ENCODE results near the gene NAXE. TPM values are rescaled to one million over a fixed set of nuclear protein-coding genes. Genes with fewer than 3 reads are reported as not detected.

The NAXE gene
- total RNA-seq, 1 experiment from 2014 or later: 261 TPM

GRCh38 chr1:156624814-156625435 is 33.3 kb downstream of the NAXE start:
- DNase-seq: no peak
- Histone ChIP-seq H2AFZ (ENCODE audit: low read length) (no peak overlapping the region), H3K27ac (ENCODE audit: low read length) (no peak overlapping the region), H3K79me2 (ENCODE audit: low read length) (no peaks in the 10 kb centered on the region), H3K36me3 (ENCODE audit: low read depth, low read length) (no peaks in the 10 kb centered on the region), H3K9me2 (replicated peaks; ENCODE audit: low read length) (no peaks in the 10 kb centered on the region), H3K9ac (ENCODE audit: low read length) (no peak overlapping the region), H3F3A (ENCODE audit: low read length, unreplicated experiment) (no peaks in the 10 kb centered on the region), H3K4me2 (ENCODE audit: low read length) (peak overlapping the region; percentile 66; the same call in 1 of the 2 replicates), H4K20me1 (ENCODE audit: low read length) (no peaks in the 10 kb centered on the region), H3K4me3 (ENCODE audit: low read length) (no peak overlapping the region), H3K27me3 (ENCODE audit: low read length) (peaks cover 32% of the 10 kb centered on the region), H3K4me1 (ENCODE audit: insufficient read depth, low read length) (0 out of 2 replicates have a peak, but pooled peaks cover 6% of the 10 kb centered on the region), H3K9me3 (ENCODE audit: low read length) (no peaks in the 10 kb centered on the region)
- no TSS peak for BruUV-seq (replicated peaks)
- peak; percentile 81 for TF ChIP-seq EZH2 (IDR thresholded peaks at IDR 0.05; ENCODE audit: low read length, unreplicated experiment)
- no peak for TF ChIP-seq CTCF (conservative IDR thresholded peaks at IDR 0.05; ENCODE audit: low read depth, low read length)
- TF ChIP-seq EZH2phosphoT487 (IDR thresholded peaks at IDR 0.05; ENCODE audit: borderline replicate concordance, low read length): no peak
- intact Hi-C loops (cut with micrococcal nuclease): no loop called here
- ChIA-PET POLR2A (ENCODE audit: unreplicated experiment) (no interaction called here), CTCF (interaction anchor here (0.5 to 1.5 kb wide), 3 partner anchors 43 to 101 kb away, joined by 3 to 6 read pairs (median 5); no protein-coding TSS in a partner anchor)
- ATAC-seq: no peak

GRCh38 chr1:156625436-156626078 is 34.0 kb downstream of the NAXE start:
- H3K4me3 ChIP-seq (ENCODE audit: low read length): peak overlapping the region; percentile 36; the same call in 1 of the 2 replicates
- POLR2A ChIA-PET (ENCODE audit: unreplicated experiment): no interaction called here
- no peak overlapping the region for H3K27ac ChIP-seq (ENCODE audit: low read length)
- no peaks in the 10 kb centered on the region for H3K9me3 ChIP-seq (ENCODE audit: low read length)
- intact Hi-C loops (cut with micrococcal nuclease): no loop called here
- H3K36me3 ChIP-seq (ENCODE audit: low read depth, low read length): no peaks in the 10 kb centered on the region
- TF ChIP-seq CTCF (conservative IDR thresholded peaks at IDR 0.05; ENCODE audit: low read depth, low read length) (peak; percentile 94), EZH2phosphoT487 (IDR thresholded peaks at IDR 0.05; ENCODE audit: borderline replicate concordance, low read length) (peak; percentile 52; the same call in 1 of the 2 replicates), EZH2 (IDR thresholded peaks at IDR 0.05; ENCODE audit: low read length, unreplicated experiment) (peak; percentile 80)
- H3F3A ChIP-seq (ENCODE audit: low read length, unreplicated experiment): no peaks in the 10 kb centered on the region
- no peaks in the 10 kb centered on the region for H3K9me2 ChIP-seq (replicated peaks; ENCODE audit: low read length)
- no TSS peak for BruUV-seq (replicated peaks)
- H3K79me2 ChIP-seq (ENCODE audit: low read length): no peaks in the 10 kb centered on the region
- no peak overlapping the region; the same call in 1 of the 2 replicates for H2AFZ ChIP-seq (ENCODE audit: low read length)
- no peaks in the 10 kb centered on the region for H4K20me1 ChIP-seq (ENCODE audit: low read length)
- DNase-seq (peak; percentile 68), ATAC-seq (peak; percentile 60)
- H3K27me3 ChIP-seq (ENCODE audit: low read length): peaks cover 26% of the 10 kb centered on the region
- H3K9ac ChIP-seq (ENCODE audit: low read length): no peak overlapping the region
- peak overlapping the region; percentile 66 for H3K4me2 ChIP-seq (ENCODE audit: low read length)
- CTCF ChIA-PET: interaction anchor here (0.7 kb wide), 1 partner anchor 30 kb away, joined by 3 read pairs; no protein-coding TSS in a partner anchor
- 0 out of 2 replicates have a peak, but pooled peaks cover 6% of the 10 kb centered on the region for H3K4me1 ChIP-seq (ENCODE audit: insufficient read depth, low read length)

GRCh38 chr1:156626079-156626438 is 34.5 kb downstream of the NAXE start:
- Histone ChIP-seq H3K79me2 (ENCODE audit: low read length) (no peaks in the 10 kb centered on the region), H3K4me2 (ENCODE audit: low read length) (no peak overlapping the region), H3K9ac (ENCODE audit: low read length) (no peak overlapping the region), H3F3A (ENCODE audit: low read length, unreplicated experiment) (no peaks in the 10 kb centered on the region), H2AFZ (ENCODE audit: low read length) (no peak overlapping the region), H3K4me1 (ENCODE audit: insufficient read depth, low read length) (0 out of 2 replicates have a peak, but pooled peaks cover 6% of the 10 kb centered on the region), H3K36me3 (ENCODE audit: low read depth, low read length) (no peaks in the 10 kb centered on the region), H3K9me3 (ENCODE audit: low read length) (no peaks in the 10 kb centered on the region), H3K4me3 (ENCODE audit: low read length) (no peak overlapping the region), H4K20me1 (ENCODE audit: low read length) (no peaks in the 10 kb centered on the region), H3K27ac (ENCODE audit: low read length) (no peak overlapping the region), H3K9me2 (replicated peaks; ENCODE audit: low read length) (no peaks in the 10 kb centered on the region), H3K27me3 (ENCODE audit: low read length) (peaks cover 24% of the 10 kb centered on the region)
- intact Hi-C loops (cut with micrococcal nuclease): no loop called here
- BruUV-seq (replicated peaks): no TSS peak
- ATAC-seq (no peak), DNase-seq (no peak)
- no peak for TF ChIP-seq EZH2phosphoT487 (IDR thresholded peaks at IDR 0.05; ENCODE audit: borderline replicate concordance, low read length)
- no peak for TF ChIP-seq EZH2 (IDR thresholded peaks at IDR 0.05; ENCODE audit: low read length, unreplicated experiment)
- no peak for TF ChIP-seq CTCF (conservative IDR thresholded peaks at IDR 0.05; ENCODE audit: low read depth, low read length)
- ChIA-PET POLR2A (ENCODE audit: unreplicated experiment) (no interaction called here), CTCF (interaction anchor here (0.7 to 0.9 kb wide), 2 partner anchors 23 to 29 kb away, joined by 3 read pairs; no protein-coding TSS in a partner anchor)

Measured in PC-3 (cell line).